Left ventricle myocardium inferior (tissue), 1 donor: Measurements from ENCODE around the gene NABP1. TPM values are rescaled to one million over a fixed set of nuclear protein-coding genes. Genes with fewer than 3 reads are reported as not detected.

Experiments used
- DNase-seq: peaks from one replicate; pipeline ENCODE4 v3.0.0-alpha.2; 2020
- H3K27ac ChIP-seq: fragments of 200-600 bp; replicated peaks from 2 replicates; pipeline ENCODE4 v1.8.0; 2021
- H3K27me3 ChIP-seq: fragments of 200-600 bp; 2 replicates; pipeline ENCODE4 v1.8.0; 2021; ENCODE audit warnings: low read depth
- H3K36me3 ChIP-seq: fragments of 200-600 bp; 2 replicates; pipeline ENCODE4 v1.8.0; 2021
- H3K4me1 ChIP-seq: fragments of 200-600 bp; 2 replicates; pipeline ENCODE4 v1.8.0; 2021
- H3K4me3 ChIP-seq: fragments of 200-600 bp; 2 replicates; pipeline ENCODE4 v1.8.0; 2021; ENCODE audit warnings: mild to moderate bottlenecking, moderate library complexity
- H3K9me3 ChIP-seq: fragments of 200-600 bp; replicated peaks from 2 replicates; pipeline ENCODE4 v1.8.0; 2021
- intact Hi-C: fragments of 100-400 bp; cut with micrococcal nuclease; formaldehyde crosslinking; loops from one replicate; pipeline ENCODE4 v1.11.0; 2022
- total RNA-seq: library from RNA; stranded (reverse); fragmentation: NEBNext Ultra II Directional; extraction: Animal tissue kit (Norgen Biotek cat#: 25700); gene quantifications from one replicate; pipeline ENCODE4 v1.2.1, GENCODE V29; 2021
- TF ChIP-seq, protein P1 (sequence below): fragments of 200-600 bp; IDR thresholded peaks from 2 replicates; pipeline ENCODE4 v1.8.0; 2021; ENCODE audit warnings: antibody characterized with exemption, mild to moderate bottlenecking, borderline replicate concordance
- donor health status: DM: no; HTN: yes; CAD: no; lungs with severe emphysema.

The NABP1 gene
- total RNA-seq, 1 donor from 2014 or later = 3.3 TPM

DNA sequence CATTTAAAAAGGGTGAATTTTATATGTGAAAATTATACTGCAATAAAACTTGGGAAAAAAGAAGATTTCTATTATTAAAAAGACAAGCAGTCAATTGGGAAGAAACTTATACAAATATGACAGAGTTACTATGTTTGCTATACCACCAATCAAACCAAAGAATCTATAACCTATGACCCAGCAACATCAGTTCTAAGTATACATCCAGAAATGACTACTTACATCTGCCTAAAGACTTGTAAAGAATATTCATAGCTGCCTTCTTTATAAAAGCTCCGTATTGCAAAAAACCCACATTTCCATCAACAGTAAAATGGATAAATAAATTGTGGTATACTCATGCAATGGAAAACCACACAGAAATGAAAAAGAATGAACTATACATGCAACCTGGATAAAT is 32.9 kb upstream of the NABP1 start:
- Histone ChIP-seq H3K27me3 (no peaks in the 10 kb centered on the region), H3K4me1 (no peaks in the 10 kb centered on the region), H3K4me3 (no peak overlapping the region), H3K36me3 (no peaks in the 10 kb centered on the region), H3K27ac (no peak overlapping the region), H3K9me3 (no peaks in the 10 kb centered on the region)
- intact Hi-C loops = no loop called here
- TF ChIP-seq, protein P1, sequence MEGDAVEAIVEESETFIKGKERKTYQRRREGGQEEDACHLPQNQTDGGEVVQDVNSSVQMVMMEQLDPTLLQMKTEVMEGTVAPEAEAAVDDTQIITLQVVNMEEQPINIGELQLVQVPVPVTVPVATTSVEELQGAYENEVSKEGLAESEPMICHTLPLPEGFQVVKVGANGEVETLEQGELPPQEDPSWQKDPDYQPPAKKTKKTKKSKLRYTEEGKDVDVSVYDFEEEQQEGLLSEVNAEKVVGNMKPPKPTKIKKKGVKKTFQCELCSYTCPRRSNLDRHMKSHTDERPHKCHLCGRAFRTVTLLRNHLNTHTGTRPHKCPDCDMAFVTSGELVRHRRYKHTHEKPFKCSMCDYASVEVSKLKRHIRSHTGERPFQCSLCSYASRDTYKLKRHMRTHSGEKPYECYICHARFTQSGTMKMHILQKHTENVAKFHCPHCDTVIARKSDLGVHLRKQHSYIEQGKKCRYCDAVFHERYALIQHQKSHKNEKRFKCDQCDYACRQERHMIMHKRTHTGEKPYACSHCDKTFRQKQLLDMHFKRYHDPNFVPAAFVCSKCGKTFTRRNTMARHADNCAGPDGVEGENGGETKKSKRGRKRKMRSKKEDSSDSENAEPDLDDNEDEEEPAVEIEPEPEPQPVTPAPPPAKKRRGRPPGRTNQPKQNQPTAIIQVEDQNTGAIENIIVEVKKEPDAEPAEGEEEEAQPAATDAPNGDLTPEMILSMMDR = no peak
- DNase-seq = no peak

- TF ChIP-seq, protein P1 = no peak
- intact Hi-C loops = no loop called here
- H3K27ac ChIP-seq = no peak overlapping the region
- no peak overlapping the region for H3K4me3 ChIP-seq
- no peaks in the 10 kb centered on the region for H3K9me3 ChIP-seq
- H3K27me3 ChIP-seq = no peaks in the 10 kb centered on the region
- no peaks in the 10 kb centered on the region for H3K4me1 ChIP-seq
- DNase-seq = no peak
- no peaks in the 10 kb centered on the region for H3K36me3 ChIP-seq
These were observed 32.3 kb upstream of the NABP1 start for GRCh38 chr2:191645434-191646162.

GRCh38 chr2:191646163-191646902 is 31.6 kb upstream of the NABP1 start:
- intact Hi-C loops = no loop called here
- H3K27me3 ChIP-seq = no peaks in the 10 kb centered on the region
- TF ChIP-seq, protein P1 = no peak

GRCh38 chr2:191649519-191649918 is 28.4 kb upstream of the NABP1 start:
- Histone ChIP-seq H3K4me3 (no peak overlapping the region), H3K36me3 (no peaks in the 10 kb centered on the region), H3K27ac (no peak overlapping the region), H3K27me3 (no peaks in the 10 kb centered on the region), H3K4me1 (no peaks in the 10 kb centered on the region), H3K9me3 (no peaks in the 10 kb centered on the region)
- no peak for DNase-seq
- intact Hi-C loops = no loop called here
- TF ChIP-seq, protein P1 = no peak

More at GRCh38 chr2:191646163-191646902, 31.6 kb upstream of the NABP1 start:
- no peak for DNase-seq
- no peak overlapping the region for H3K4me3 ChIP-seq
- H3K36me3 ChIP-seq = no peaks in the 10 kb centered on the region
- no peak overlapping the region for H3K27ac ChIP-seq
- H3K4me1 ChIP-seq = no peaks in the 10 kb centered on the region
- no peaks in the 10 kb centered on the region for H3K9me3 ChIP-seq

DNA sequence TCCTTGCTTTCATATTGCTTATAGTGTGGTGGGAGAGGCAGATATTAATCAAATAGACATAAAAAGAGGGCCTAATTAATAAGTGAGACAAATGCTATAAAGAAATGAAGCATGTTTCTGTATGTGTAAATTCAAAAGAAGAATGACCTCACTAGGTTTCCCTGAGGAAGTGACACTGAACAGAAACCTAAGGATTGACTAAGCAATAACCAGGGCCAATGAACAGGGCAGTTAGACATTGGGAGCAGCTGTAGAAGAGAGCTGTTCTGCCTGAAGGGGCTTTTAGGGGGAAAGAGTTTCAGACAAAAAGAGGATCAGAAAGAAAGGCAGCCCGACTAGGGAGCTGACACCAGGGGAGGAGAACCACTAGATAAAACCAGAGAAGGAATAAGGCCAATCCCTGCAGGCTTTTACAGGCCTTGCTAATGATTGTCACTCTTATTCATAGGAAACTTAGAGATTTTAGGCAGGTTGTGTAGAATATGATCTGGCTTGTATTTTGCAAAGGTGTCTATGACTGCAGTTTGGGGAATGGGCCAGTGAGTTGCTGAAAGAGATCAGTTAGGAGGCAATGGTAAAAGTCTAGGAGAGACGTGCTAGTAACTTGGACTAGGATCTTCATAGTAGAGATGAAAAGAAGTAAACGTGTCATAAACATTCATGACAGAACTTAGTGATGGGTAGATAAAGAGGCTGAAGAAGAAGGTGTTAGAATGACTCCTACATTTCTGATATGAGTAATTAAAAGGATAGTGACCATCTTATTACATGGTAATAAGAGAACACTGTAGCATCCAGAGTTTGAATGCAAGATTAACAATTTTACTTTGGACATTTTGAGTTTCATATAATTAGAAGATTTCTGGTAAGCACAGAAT is 26.8 kb upstream of the NABP1 start:
- intact Hi-C loops = no loop called here

More for the DNA sequence above, 26.8 kb upstream of the NABP1 start:
- H3K27ac ChIP-seq = no peak overlapping the region
- DNase-seq = no peak
- H3K4me3 ChIP-seq = no peak overlapping the region
- H3K36me3 ChIP-seq = no peaks in the 10 kb centered on the region
- H3K27me3 ChIP-seq = no peaks in the 10 kb centered on the region
- TF ChIP-seq, protein P1 = no peak
- no peaks in the 10 kb centered on the region for H3K9me3 ChIP-seq
- no peaks in the 10 kb centered on the region for H3K4me1 ChIP-seq
